GM18511 (cell line): ENCODE data around the gene GPR157.
"Not testable (repeated sequence)": the region's sequence is repeated elsewhere in the genome, so short reads cannot be mapped to it uniquely, and the experiment has no call there.

Source experiments
- ATAC-seq: cut with Tn5 transposase; IDR thresholded peaks from one replicate; pipeline ENCODE4 v1.9.1; 2021; ENCODE audit warnings: mild to moderate bottlenecking, moderate library complexity; ENCODE audit not compliant: unreplicated experiment

GPR157 gene

DNA sequence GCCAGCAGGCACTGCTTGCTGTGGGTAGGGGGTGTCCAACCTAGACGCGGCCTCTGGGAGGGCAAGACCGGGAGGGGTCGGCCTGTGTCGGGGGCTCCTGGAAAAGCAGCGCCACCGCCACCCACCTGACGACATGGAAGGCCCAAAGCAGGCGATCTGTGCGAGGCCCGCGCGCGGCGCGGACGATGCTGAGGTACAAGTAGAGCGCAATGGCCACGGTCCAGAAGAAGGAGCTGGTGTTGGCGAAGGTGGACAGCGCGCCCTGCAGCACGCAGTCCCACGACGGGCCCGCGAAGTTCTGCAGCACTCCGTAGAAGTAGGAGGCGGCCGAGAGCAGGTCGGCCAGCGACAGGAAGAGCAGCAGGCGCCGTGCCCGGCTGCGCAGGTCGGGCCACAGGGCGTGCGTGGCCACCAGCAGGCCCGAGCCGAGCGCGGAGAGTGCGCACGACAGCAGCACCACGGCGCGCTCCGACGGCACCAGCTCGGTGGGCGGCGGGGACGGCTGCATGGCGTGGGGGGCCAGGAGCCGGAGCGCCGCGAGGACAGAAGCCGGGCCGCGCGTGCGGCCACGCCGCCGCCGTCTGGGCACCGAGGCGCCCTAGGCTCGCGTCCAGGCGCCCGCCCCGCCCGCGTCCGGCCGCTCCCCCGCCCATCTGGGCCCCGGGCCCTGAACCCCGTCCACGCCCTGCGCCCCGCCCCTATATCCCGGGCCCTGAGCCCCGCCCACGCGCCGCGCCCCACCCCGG, at the start of gene GPR157:
Gene GPR157, minus strand, starts transcription at position 583 of the 746 bp plus-strand sequence. Its CDS starts 75 bp downstream, at position 508.
- peak; percentile 56 for ATAC-seq

GRCh38 chr1:9174762-9175161, 45.9 kb upstream of the GPR157 start:
- ATAC-seq, result no peak

- no peak for ATAC-seq
These were observed 45.3 kb upstream of the GPR157 start for GRCh38 chr1:9174243-9174642.

GRCh38 chr1:9169601-9170137, 40.8 kb upstream of the GPR157 start:
- ATAC-seq, result no peak

GRCh38 chr1:9167638-9168037, 38.7 kb upstream of the GPR157 start:
- ATAC-seq, result no peak

DNA sequence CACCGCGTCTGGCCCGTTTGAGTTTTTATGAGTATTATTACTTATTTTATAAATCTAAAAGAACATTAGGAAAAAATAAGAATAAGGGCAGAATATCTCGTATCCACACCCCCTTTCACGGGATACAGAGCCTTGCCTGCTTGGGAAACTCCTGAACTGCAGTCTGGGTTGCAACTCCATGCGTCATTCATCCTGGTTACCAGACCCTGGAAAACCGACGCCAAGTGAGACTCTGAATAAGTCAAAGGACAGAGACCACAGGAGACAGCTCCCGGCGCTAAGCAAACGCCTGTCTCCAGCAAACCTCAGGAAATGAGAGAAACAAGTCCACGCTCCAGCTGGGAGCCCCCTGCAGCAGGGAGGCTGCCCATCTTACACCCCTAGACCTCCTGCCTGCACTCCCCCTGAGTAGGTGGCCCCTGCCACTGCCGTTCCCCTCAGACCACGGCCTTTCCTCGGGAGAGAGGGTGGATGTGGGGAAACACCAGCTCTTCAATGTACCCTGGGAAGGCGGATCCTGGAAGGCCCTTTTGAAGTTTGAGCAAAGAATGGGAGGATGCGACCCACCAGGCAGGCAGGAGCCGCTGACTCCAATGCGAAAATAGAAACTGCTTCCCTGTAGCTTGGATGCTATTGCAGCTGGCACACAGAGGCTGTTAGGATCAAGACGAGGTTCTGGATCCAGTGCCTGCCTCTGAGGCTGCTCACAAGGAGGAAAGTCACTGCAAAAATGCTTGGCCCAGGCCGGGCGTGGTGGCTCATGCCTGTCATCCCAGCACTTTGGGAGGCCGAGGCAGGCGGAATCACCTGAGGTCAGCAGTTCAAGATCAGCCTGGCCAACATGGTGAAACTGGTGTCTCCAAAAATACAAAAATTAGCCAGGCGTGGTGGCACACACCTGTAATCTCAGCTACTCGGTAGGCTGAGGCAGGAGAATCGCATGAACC, 37.7 kb upstream of the GPR157 start:
- no peak for ATAC-seq

DNA sequence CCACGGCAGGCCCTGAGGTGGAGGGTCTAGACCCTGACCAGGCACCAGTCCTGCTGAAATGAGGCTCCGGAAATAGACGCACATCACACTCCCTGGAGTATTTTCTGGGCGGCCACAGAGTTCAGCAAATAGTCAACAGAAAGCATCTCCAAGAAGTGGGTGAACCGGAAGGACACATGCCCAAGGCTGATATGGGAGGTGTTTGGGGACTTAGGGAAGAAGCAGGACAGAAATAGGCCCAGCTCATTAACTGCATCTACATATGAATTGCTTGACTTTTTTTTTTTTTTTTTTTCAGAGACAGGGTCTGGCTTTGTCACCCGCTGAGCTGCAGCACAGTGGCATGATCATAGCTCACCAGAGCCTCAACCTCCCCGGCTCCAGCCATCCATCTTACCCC, 36.5 kb upstream of the GPR157 start:
- no peak for ATAC-seq

DNA sequence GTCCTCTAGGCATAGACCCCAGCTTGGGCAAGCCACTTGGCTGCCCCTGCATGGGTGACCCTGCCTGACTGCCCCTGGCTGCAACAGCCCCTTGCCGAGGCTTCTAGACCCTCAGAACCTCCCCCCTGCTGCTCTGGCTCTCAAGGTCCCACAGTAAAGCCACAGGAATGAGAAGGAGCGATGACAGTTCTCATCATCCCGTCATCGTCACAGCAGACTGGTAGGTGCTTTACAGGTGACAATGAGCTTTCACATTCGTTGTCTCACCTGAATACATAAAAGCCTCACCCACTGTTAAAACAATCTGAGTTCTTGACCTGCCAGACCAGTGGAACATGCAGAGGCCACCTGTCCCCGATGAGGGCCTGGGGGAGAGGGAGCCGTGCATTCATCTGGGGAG, 36.0 kb upstream of the GPR157 start:
- no peak for ATAC-seq

GRCh38 chr1:9164532-9164900, 35.6 kb upstream of the GPR157 start:
- no peak for ATAC-seq

GRCh38 chr1:9161963-9162362, 33.1 kb upstream of the GPR157 start:
- ATAC-seq, result no peak

DNA sequence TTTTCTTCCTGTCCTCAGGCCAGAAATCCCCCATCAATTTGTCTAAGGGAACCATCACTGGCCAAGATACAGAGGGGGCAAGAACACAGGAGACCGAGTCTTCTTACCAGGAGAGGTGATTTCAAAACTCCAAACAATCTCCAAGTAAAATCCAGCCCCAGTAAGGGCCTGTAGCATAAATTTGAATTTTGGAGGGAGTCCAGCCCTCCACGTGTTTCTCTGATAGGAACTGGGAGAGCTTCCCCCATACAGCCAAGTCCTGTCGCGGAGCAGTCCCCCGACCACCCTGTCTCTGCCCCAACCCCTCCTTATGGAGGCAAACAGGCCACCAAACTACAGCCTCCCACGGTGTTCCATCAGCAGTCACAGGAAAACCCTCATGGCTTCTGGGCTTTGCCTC, 32.4 kb upstream of the GPR157 start:
- ATAC-seq, result no peak

- ATAC-seq, result no peak
These were observed 31.3 kb upstream of the GPR157 start for GRCh38 chr1:9160079-9160717.

GRCh38 chr1:9155879-9156278, 27.0 kb upstream of the GPR157 start:
- no peak for ATAC-seq

DNA sequence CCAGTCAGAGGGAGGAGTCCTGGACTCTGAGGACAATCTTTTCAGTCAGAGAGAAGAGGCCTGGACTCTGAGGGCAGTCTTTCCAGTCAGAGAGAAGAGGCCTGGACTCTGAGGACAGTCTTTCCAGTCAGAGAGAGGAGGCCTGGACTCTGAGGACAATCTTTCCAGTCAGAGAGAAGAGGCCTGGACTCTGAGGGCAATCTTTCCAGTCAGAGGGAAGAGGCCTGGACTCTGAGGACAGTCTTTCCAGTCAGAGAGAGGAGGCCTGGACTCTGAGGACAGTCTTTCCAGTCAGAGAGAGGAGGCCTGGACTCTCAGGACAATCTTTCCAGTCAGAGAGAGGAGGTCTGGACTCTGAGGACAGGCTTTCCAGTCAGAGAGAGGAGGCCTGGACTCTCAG, 26.5 kb upstream of the GPR157 start:
- not testable (repeated sequence) for ATAC-seq

DNA sequence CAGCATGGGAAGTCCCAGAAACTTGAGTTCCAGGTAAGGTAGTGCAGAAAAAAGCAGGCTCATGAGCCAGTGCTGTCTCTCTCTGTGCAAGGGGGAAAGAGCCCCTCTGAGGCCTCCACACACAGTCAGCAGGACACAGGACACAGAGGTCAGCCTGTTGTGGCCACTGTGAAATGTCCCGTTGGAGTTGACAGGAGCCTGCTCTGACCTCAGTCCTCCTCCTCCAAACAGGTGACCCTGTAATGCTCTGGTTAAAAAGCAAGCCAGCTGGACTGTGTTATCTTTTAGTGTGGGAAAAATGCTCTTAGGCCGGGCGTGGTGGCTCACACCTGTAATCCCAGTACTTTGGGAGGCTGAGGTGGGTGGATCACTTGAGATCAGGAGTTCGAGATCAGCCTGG, 24.2 kb upstream of the GPR157 start:
- ATAC-seq, result no peak

GRCh38 chr1:9152535-9152934, 23.6 kb upstream of the GPR157 start:
- ATAC-seq, result no peak

DNA sequence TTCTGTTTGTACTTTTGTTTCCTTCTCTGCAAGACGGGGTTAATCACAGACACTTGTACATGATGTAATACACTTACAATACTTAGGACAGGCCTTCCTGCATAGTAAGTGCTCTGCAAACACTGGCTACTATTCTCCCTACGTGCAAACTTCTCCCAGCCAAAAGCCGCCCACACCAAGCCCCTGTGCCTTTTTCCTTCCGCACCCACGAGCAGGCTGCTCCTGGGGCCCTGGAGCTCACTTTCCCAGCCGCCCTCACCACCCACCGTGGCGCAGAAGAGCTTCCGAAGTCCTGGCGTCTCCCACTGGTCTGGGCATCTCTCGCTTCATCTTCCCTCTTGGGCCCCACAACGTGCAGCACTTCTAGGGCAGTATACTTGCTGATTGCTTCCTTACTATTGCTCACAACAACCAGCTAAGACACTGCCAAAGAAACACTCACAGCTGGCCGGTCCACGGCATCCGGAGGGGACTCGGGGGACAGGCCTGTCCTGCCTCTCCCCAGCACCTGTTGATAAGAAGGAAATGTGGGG, 22.5 kb upstream of the GPR157 start:
- no peak for ATAC-seq

- no peak for ATAC-seq
These were observed 21.9 kb upstream of the GPR157 start for GRCh38 chr1:9150582-9151327.

DNA sequence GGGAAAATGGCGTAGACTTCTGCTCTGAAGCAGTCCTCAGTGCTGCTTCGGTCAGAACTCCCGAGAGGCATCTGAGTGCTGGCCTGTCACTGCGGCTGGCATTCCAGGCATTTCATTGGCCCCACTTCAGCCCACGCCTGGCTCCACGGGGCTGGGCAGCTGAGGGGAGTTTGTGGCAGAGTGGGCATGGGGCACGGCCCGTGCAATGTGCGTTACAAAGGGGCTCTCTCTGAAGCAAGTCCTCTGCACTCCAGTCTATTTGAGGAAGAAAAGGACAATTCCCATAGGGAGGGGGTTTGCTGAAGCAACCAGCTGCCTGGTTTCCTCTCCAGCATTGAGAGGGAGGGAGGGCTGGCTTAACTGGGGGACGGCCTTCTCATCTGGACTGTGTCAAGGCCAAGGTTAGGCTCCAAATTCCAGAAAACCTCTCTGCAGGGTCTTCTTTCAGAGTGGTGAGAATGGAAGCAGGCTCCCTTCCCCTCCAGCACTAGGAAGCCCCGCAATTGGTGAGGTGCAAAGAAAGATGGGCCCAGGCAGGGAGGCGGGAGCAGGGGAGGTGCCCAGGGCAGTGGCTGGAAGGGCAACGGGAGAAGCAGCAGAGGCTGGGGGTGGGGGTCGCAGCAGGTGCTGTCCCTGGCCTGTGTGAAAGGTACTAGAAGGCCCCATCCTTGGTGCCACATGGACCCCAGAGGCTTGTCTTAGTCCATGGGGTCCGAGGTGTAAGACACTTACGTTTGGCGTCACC, 21.1 kb upstream of the GPR157 start:
- ATAC-seq, result no peak

DNA sequence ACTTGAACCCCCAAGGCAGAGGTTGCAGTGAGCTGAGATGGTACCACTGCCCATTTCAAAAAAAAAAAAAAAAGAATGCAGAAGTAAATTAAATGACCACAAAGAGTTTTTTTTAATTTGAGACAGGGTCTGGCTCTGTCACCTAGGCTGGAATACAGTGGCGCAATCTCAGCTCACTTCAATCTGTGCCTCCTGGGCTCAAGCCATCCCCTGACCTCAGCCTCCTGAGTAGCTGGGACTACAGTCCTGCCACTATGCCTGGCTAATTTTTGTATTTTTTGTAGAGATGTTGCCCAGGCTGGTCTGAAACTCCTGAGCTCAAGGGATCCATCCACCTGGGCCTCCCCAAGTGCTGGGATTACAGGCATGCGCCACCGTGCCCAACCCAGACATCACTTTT, 20.2 kb upstream of the GPR157 start:
- no peak for ATAC-seq
